Endothelial cell of umbilical vein (primary cell): ENCODE results near the gene CNN1. TPM values are rescaled to one million over a fixed set of nuclear protein-coding genes. Genes with fewer than 3 reads are reported as not detected.

Experiments
- BruUV-seq: library from RNA; stranded (reverse); fragments of 400-500 nt; replicated peaks from 2 replicates; lab custom pipeline; 2021; lab: Mats Ljungman, UMichigan
- CTCF ChIA-PET: fragments of 300-600, 350-600 bp; sonication (Branson Sonifier 250); formaldehyde crosslinking; loops from one replicate; lab custom pipeline; 2021; ENCODE audit warnings: antibody characterized with exemption, inconsistent platforms; lab: Charles Lee
- POLR2A ChIA-PET: fragments of 300-600, 350-600 bp; sonication (Branson Sonifier 250); formaldehyde crosslinking; loops from one replicate; lab custom pipeline; 2021; ENCODE audit warnings: antibody characterized with exemption, inconsistent platforms; lab: Charles Lee
- DNase-seq: peaks from one replicate; pipeline ENCODE4 v3.0.0-alpha.2; 2011; ENCODE audit warnings: low read depth, low spot score
- FAIRE-seq: peaks from 2 replicates; lab custom pipeline; 2011; peaks lifted over from hg19 to GRCh38; lab: Jason Lieb, UNC
- H2AFZ ChIP-seq: 2 replicates; pipeline ENCODE4 v1.6.0; 2012; ENCODE audit warnings: low read depth, low read length, control low read depth, inconsistent platforms
- H3K27ac ChIP-seq: 2 replicates; pipeline ENCODE4 v1.5.1; 2011; ENCODE audit warnings: low read depth, mild to moderate bottlenecking, control low read depth, low read length, moderate library complexity; ENCODE audit not compliant: insufficient read depth
- H3K27me3 ChIP-seq, 2 experiments: 2 replicates each; pipeline versions ENCODE4 v1.6.0 to v1.6.1; 2011; ENCODE audit warnings: low read length in 2 of 2, mixed read lengths in 1 of 2; ENCODE audit not compliant: control insufficient read depth in 2 of 2, insufficient read depth in 2 of 2
- H3K36me3 ChIP-seq, 2 experiments: 2 replicates in 1 of 2; 3 replicates in 1 of 2; pipeline ENCODE4 v1.5.1; 2011; ENCODE audit warnings: low read length in 2 of 2, mild to moderate bottlenecking in 1 of 2, moderate library complexity in 1 of 2; ENCODE audit not compliant: control insufficient read depth in 2 of 2, insufficient read depth in 2 of 2; ENCODE audit errors: extremely low read depth in 1 of 2
- H3K4me1 ChIP-seq: 3 replicates; pipeline ENCODE4 v1.5.1; 2011; ENCODE audit warnings: mild to moderate bottlenecking, low read length; ENCODE audit not compliant: control insufficient read depth, insufficient read depth; ENCODE audit errors: extremely low read depth
- H3K4me2 ChIP-seq: 2 replicates; pipeline ENCODE4 v1.6.1; 2011; ENCODE audit warnings: low read length, control low read depth, mixed read lengths; ENCODE audit not compliant: insufficient read depth
- H3K4me3 ChIP-seq, 3 experiments: fragments of 200-600 bp in 1 of 3; sonication (generic), shearing (Covaris generic) in 1 of 3; replicated peaks in 1 of 3; 2 replicates each; pipeline ENCODE4 v1.5.1; 2011 to 2016; ENCODE audit warnings: control low read depth in 3 of 3, low read length in 3 of 3, mild to moderate bottlenecking in 2 of 3, inconsistent platforms in 1 of 3, low read depth in 1 of 3, moderate library complexity in 1 of 3; ENCODE audit not compliant: insufficient read depth in 1 of 3
- H3K79me2 ChIP-seq: 2 replicates; pipeline ENCODE4 v1.6.0; 2012; ENCODE audit warnings: low read length, inconsistent platforms; ENCODE audit not compliant: control insufficient read depth, insufficient read depth
- H3K9ac ChIP-seq: replicated peaks from 2 replicates; pipeline ENCODE3; 2011; ENCODE audit warnings: low read length, control low read depth; ENCODE audit not compliant: insufficient read depth; ENCODE audit errors: extremely low read depth
- H3K9me1 ChIP-seq: replicated peaks from 3 replicates; pipeline ENCODE4 v1.6.0; 2011; ENCODE audit warnings: mild to moderate bottlenecking, low read length; ENCODE audit not compliant: control insufficient read depth, insufficient read depth; ENCODE audit errors: extremely low read depth
- H3K9me3 ChIP-seq: replicated peaks from 2 replicates; pipeline ENCODE4 v1.5.1; 2012; ENCODE audit warnings: low read length, inconsistent platforms; ENCODE audit not compliant: control insufficient read depth, insufficient read depth
- H4K20me1 ChIP-seq: replicated peaks from 2 replicates; pipeline ENCODE3; 2011; ENCODE audit warnings: mild to moderate bottlenecking, low read length; ENCODE audit not compliant: control insufficient read depth, insufficient read depth; ENCODE audit errors: extremely low read depth
- CTCF ChIP-seq, 2 donors: IDR thresholded peaks; 1 replicate in 1 of 2; 2 replicates in 1 of 2; pipeline ENCODE4 v1.5.1; 2011; ENCODE audit warnings: low read length in 2 of 2, mild to moderate bottlenecking in 2 of 2, moderate library complexity in 2 of 2, control low read depth in 1 of 2, inconsistent platforms in 1 of 2, low read depth in 1 of 2; ENCODE audit not compliant: insufficient read depth in 1 of 2; ENCODE audit errors: extremely low read depth in 1 of 2
- EZH2 ChIP-seq: IDR thresholded peaks from 2 replicates; pipeline ENCODE4 v1.6.1; 2012; ENCODE audit warnings: borderline replicate concordance, low read depth, mild to moderate bottlenecking, moderate library complexity, low read length, inconsistent platforms; ENCODE audit not compliant: severe bottlenecking
- GATA2 ChIP-seq: IDR thresholded peaks from 2 replicates; pipeline ENCODE4 v1.7.0; 2011; ENCODE audit warnings: low read depth, mild to moderate bottlenecking, moderate library complexity, mixed read lengths, low read length; ENCODE audit not compliant: insufficient read length, insufficient read depth
- JUN ChIP-seq: IDR thresholded peaks from 2 replicates; pipeline ENCODE4 v1.6.1; 2011; ENCODE audit warnings: borderline replicate concordance, low read depth; ENCODE audit not compliant: insufficient read length, insufficient read depth
- MYC ChIP-seq: IDR thresholded peaks from one replicate; pipeline ENCODE4 v1.6.1; 2011; ENCODE audit warnings: mild to moderate bottlenecking, low read depth, low read length
- POLR2A ChIP-seq: IDR thresholded peaks from 2 replicates; pipeline ENCODE4 v1.6.1; 2012; ENCODE audit warnings: low read depth, mild to moderate bottlenecking, control low read depth, low read length
- dilution Hi-C: fragments of 300-500 bp; cut with MboI; formaldehyde crosslinking; loops from one replicate; pipeline ENCODE4 v1.15.0; 2019; ENCODE audit warnings: low sequenced_read_pairs; ENCODE audit not compliant: extremely low pct_ligation_motif_present
- intact Hi-C: fragments of 100-400 bp; cut with micrococcal nuclease; formaldehyde crosslinking; loops from one replicate; pipeline ENCODE4 v1.10.0; 2022
- polyA plus RNA-seq, 4 experiments: library from polyadenylated mRNA; depleted of rRNA in 3 of 4; stranded (reverse) in 3 of 4; unstranded in 1 of 4; fragments of >200 nt; gene quantifications; 2 replicates each; pipeline versions ENCODE4 v1.2.1 to v1.2.3, GENCODE V29; 2011 to 2012; ENCODE audit warnings: missing spikeins in 1 of 4
- total RNA-seq: library from RNA; stranded (reverse); gene quantifications from 2 replicates; pipeline ENCODE4 v1.2.3, GENCODE V29; 2021

CNN1 gene
- total and polyA plus RNA-seq, 2 donors (not counting 3 experiments of a cell fraction or from before 2014, with no cell fraction given): 0.76 TPM; not detected in 1

GRCh38 chr19:11552666-11553372 lies 14.2 kb downstream of the CNN1 start:
- TSS peak; percentile 12 for BruUV-seq
- H3K9me1 ChIP-seq: no peaks in the 10 kb centered on the region
- peaks cover 13% of the 10 kb centered on the region for H3K79me2 ChIP-seq
- H3K9me3 ChIP-seq: no peaks in the 10 kb centered on the region
- FAIRE-seq (no peak), DNase-seq (no peak)
- POLR2A ChIA-PET: no interaction called here
- no peak overlapping the region for H3K9ac ChIP-seq
- TF ChIP-seq GATA2 (no peak), EZH2 (no peak), MYC (no peak), POLR2A (no peak), CTCF (IDR thresholded peaks at IDR 0.05; ENCODE audit: extremely low read depth in 1 of 2, insufficient read depth in 1 of 2, low read depth in 1 of 2, low read length in 2 of 2) (no peak), JUN (no peak)
- no peak overlapping the region for H3K4me2 ChIP-seq
- intact Hi-C loops (no loop called here), dilution Hi-C loops (no loop called here)
- H4K20me1 ChIP-seq: no peaks in the 10 kb centered on the region
- peaks cover under 1% of the 10 kb centered on the region for H3K4me1 ChIP-seq
- peaks cover 0 to 20% of the 10 kb centered on the region in 2 experiments for H3K36me3 ChIP-seq
- H3K27me3 ChIP-seq: no peaks in the 10 kb centered on the region
- no peak overlapping the region for H3K27ac ChIP-seq
- no peak overlapping the region for H3K4me3 ChIP-seq
- CTCF ChIA-PET: interaction anchor here (1.2 to 1.6 kb wide), 2 partner anchors 11 to 259 kb away, joined by 5 read pairs; no protein-coding TSS in a partner anchor
- no peak overlapping the region for H2AFZ ChIP-seq
